Nephron (organoid): ENCODE measurements around the gene CSTB.

ENCODE experiments used
- H3K27ac Mint-ChIP-seq, 3 experiments: 2 replicates each; pipeline ENCODE4 v1.8.0; 2020; ENCODE audit warnings: mixed read lengths in 3 of 3, mild to moderate bottlenecking in 2 of 3, moderate library complexity in 1 of 3
- H3K27me3 Mint-ChIP-seq: 2 replicates; pipeline ENCODE4 v1.8.0; 2021; ENCODE audit warnings: low read depth, mild to moderate bottlenecking, moderate library complexity, mixed read lengths
- H3K36me3 Mint-ChIP-seq: 2 replicates; pipeline ENCODE4 v1.8.0; 2020; ENCODE audit warnings: low read depth, mixed read lengths
- H3K4me1 Mint-ChIP-seq: 2 replicates; pipeline ENCODE4 v1.8.0; 2020; ENCODE audit warnings: mixed read lengths
- H3K4me3 Mint-ChIP-seq, 3 experiments: 2 replicates each; pipeline ENCODE4 v1.8.0; 2020; ENCODE audit warnings: mild to moderate bottlenecking in 3 of 3, mixed read lengths in 3 of 3, moderate library complexity in 2 of 3
- H3K9me3 Mint-ChIP-seq: 2 replicates; pipeline ENCODE4 v1.8.0; 2020; ENCODE audit warnings: mixed read lengths
- CTCF ChIP-seq, 3 experiments: fragments of 200-600 bp; sonication (generic); IDR thresholded peaks; one replicate each; pipeline ENCODE4 v1.5.0; 2021; ENCODE audit warnings: antibody characterized with exemption in 3 of 3; ENCODE audit not compliant: unreplicated experiment in 3 of 3

Gene CSTB

GRCh38 chr21:43736224-43736883 is 39.8 kb downstream of the CSTB start:
- H3K27ac Mint-ChIP-seq, result peak overlapping the region in 2 of 3 experiments; percentile 14 to 60
- H3K36me3 Mint-ChIP-seq, result no peaks in the 10 kb centered on the region
- H3K9me3 Mint-ChIP-seq, result no peaks in the 10 kb centered on the region
- H3K4me1 Mint-ChIP-seq, result peaks cover 51% of the 10 kb centered on the region
- H3K4me3 Mint-ChIP-seq, result no peak overlapping the region
- H3K27me3 Mint-ChIP-seq, result peaks cover 4% of the 10 kb centered on the region
- no peak for TF ChIP-seq CTCF (IDR thresholded peaks at IDR 0.05; ENCODE audit: unreplicated experiment in 3 of 3)

GRCh38 chr21:43735236-43736091 is 40.6 kb downstream of the CSTB start:
- peaks cover 4% of the 10 kb centered on the region for H3K27me3 Mint-ChIP-seq
- peaks cover 50% of the 10 kb centered on the region for H3K4me1 Mint-ChIP-seq
- no peaks in the 10 kb centered on the region for H3K9me3 Mint-ChIP-seq
- peak overlapping the region; percentile 68 to 70 (median 69) for H3K27ac Mint-ChIP-seq
- no peak overlapping the region for H3K4me3 Mint-ChIP-seq
- no peaks in the 10 kb centered on the region for H3K36me3 Mint-ChIP-seq
- TF ChIP-seq CTCF (IDR thresholded peaks at IDR 0.05; ENCODE audit: unreplicated experiment in 3 of 3), result no peak

GRCh38 chr21:43734928-43735229 is 41.2 kb downstream of the CSTB start:
- no peak for TF ChIP-seq CTCF (IDR thresholded peaks at IDR 0.05; ENCODE audit: unreplicated experiment in 3 of 3)
- Mint-ChIP-seq H3K4me1 (peaks cover 47% of the 10 kb centered on the region), H3K9me3 (no peaks in the 10 kb centered on the region)

GRCh38 chr21:43734131-43734927 is 41.8 kb downstream of the CSTB start:
- Mint-ChIP-seq H3K4me3 (peak overlapping the region in 1 of 3 experiments; percentile 28), H3K27me3 (peaks cover 7% of the 10 kb centered on the region), H3K27ac (peak overlapping the region; percentile 68 to 70 (median 69)), H3K4me1 (peaks cover 47% of the 10 kb centered on the region), H3K9me3 (no peaks in the 10 kb centered on the region), H3K36me3 (no peaks in the 10 kb centered on the region)
- no peak for TF ChIP-seq CTCF (IDR thresholded peaks at IDR 0.05; ENCODE audit: unreplicated experiment in 3 of 3)

More at GRCh38 chr21:43734928-43735229, 41.2 kb downstream of the CSTB start:
- Mint-ChIP-seq H3K36me3 (no peaks in the 10 kb centered on the region), H3K27ac (peak overlapping the region; percentile 68 to 70 (median 69)), H3K27me3 (peaks cover 4% of the 10 kb centered on the region), H3K4me3 (peak overlapping the region in 1 of 3 experiments; percentile 28)

- H3K27me3 Mint-ChIP-seq, result peaks cover 8% of the 10 kb centered on the region
- H3K4me1 Mint-ChIP-seq, result peaks cover 51% of the 10 kb centered on the region
- H3K27ac Mint-ChIP-seq, result peak overlapping the region in 2 of 3 experiments; percentile 54 to 85
- TF ChIP-seq CTCF (IDR thresholded peaks at IDR 0.05; ENCODE audit: unreplicated experiment in 3 of 3), result no peak
- H3K9me3 Mint-ChIP-seq, result no peaks in the 10 kb centered on the region
- peak overlapping the region; percentile 7 to 31 (median 27) for H3K4me3 Mint-ChIP-seq
- H3K36me3 Mint-ChIP-seq, result no peaks in the 10 kb centered on the region
Measured at GRCh38 chr21:43733529-43734071, 42.5 kb downstream of the CSTB start.
